Measurements from ENCODE around the gene NOL4L.
"Not testable (repeated sequence)": the region's sequence is repeated elsewhere in the genome, so short reads cannot be mapped to it uniquely, and the experiment has no call there.

The NOL4L gene

GRCh38 chr20:32466739-32467505, 118.2 kb downstream of the NOL4L start:
- no peak for DNase-seq

GRCh38 chr20:32465901-32466675, 119.0 kb downstream of the NOL4L start:
- not testable (repeated sequence) for DNase-seq

GRCh38 chr20:32465092-32465900, 119.8 kb downstream of the NOL4L start:
- DNase-seq, result no peak

- DNase-seq, result no peak
These were observed 120.6 kb downstream of the NOL4L start for GRCh38 chr20:32464401-32465091.

GRCh38 chr20:32463642-32464400, 121.3 kb downstream of the NOL4L start:
- no peak for DNase-seq

- DNase-seq, result no peak
These were observed 122.1 kb downstream of the NOL4L start for GRCh38 chr20:32462900-32463641.

- DNase-seq, result no peak
These were observed 123.1 kb downstream of the NOL4L start for GRCh38 chr20:32461836-32462600.

- DNase-seq, result no peak
These were observed 124.3 kb downstream of the NOL4L start for GRCh38 chr20:32460683-32461320.

- DNase-seq, result no peak
These were observed 124.9 kb downstream of the NOL4L start for GRCh38 chr20:32460231-32460630.

GRCh38 chr20:32458837-32459220, 126.3 kb downstream of the NOL4L start:
- DNase-seq, result no peak

- DNase-seq, result no peak
These were observed 126.9 kb downstream of the NOL4L start for GRCh38 chr20:32458061-32458836.

- DNase-seq, result no peak
These were observed 127.6 kb downstream of the NOL4L start for GRCh38 chr20:32457479-32457986.

GRCh38 chr20:32456869-32457478, 128.2 kb downstream of the NOL4L start:
- no peak for DNase-seq

- DNase-seq, result no peak
These were observed 129.0 kb downstream of the NOL4L start for GRCh38 chr20:32455901-32456701.

- DNase-seq, result no peak
These were observed 129.8 kb downstream of the NOL4L start for GRCh38 chr20:32455171-32455900.
